Measurements from ENCODE around the gene KIAA1549.
"Not testable (repeated sequence)": the region's sequence is repeated elsewhere in the genome, so short reads cannot be mapped to it uniquely, and the experiment has no call there.

Gene KIAA1549

GRCh38 chr7:138943061-138943460 lies 38.1 kb downstream of the KIAA1549 start:
- TF ChIP-seq, protein P1, sequence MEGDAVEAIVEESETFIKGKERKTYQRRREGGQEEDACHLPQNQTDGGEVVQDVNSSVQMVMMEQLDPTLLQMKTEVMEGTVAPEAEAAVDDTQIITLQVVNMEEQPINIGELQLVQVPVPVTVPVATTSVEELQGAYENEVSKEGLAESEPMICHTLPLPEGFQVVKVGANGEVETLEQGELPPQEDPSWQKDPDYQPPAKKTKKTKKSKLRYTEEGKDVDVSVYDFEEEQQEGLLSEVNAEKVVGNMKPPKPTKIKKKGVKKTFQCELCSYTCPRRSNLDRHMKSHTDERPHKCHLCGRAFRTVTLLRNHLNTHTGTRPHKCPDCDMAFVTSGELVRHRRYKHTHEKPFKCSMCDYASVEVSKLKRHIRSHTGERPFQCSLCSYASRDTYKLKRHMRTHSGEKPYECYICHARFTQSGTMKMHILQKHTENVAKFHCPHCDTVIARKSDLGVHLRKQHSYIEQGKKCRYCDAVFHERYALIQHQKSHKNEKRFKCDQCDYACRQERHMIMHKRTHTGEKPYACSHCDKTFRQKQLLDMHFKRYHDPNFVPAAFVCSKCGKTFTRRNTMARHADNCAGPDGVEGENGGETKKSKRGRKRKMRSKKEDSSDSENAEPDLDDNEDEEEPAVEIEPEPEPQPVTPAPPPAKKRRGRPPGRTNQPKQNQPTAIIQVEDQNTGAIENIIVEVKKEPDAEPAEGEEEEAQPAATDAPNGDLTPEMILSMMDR (IDR thresholded peaks at IDR 0.05; ENCODE audit: extremely low read depth, missing control alignments): no peak
- DNase-seq (ENCODE audit: low spot score): no peak

DNA sequence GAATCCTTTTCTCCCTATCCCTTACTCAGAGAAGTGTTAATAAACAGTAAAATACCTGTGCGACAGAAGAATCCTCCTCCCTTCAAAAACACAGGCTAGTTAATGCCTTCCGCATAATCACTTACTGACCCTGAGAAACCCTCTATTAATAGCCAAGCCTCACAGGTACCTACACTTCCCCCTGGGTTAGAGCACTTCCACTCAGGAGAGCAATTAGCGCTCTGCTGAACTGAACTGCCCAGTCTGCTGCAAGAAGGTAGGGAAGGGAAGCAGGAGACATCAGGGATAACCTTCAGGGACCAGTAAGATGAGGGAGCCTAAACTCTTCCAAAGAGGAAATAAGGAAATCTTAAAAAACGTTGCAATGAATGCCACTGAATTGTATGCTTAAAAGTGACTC lies 39.6 kb downstream of the KIAA1549 start:
- TF ChIP-seq, protein P1 (IDR thresholded peaks at IDR 0.05; ENCODE audit: extremely low read depth, missing control alignments): no peak
- no peak for DNase-seq (ENCODE audit: low spot score)

DNA sequence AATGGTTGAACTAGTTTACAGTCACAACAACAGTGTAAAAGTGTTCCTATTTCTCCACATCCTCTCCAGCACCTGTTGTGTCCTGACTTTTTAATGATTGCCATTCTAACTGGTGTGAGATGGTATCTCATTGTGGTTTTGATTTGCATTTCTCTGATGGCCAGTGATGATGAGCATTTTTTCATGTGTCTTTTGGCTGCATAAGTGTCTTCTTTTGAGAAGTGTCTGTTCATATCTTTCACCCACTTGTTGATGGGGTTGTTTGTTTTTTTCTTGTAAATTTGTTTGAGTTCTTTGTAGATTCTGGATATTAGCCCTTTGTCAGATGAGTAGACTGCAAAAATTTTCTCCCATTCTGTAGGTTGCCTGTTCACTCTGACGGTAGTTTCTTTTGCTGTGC lies 40.6 kb downstream of the KIAA1549 start:
- DNase-seq (ENCODE audit: low spot score): not testable (repeated sequence)

GRCh38 chr7:138937484-138937883 lies 43.7 kb downstream of the KIAA1549 start:
- DNase-seq (ENCODE audit: low spot score): no peak
- TF ChIP-seq, protein P1 (IDR thresholded peaks at IDR 0.05; ENCODE audit: extremely low read depth, missing control alignments): no peak

- DNase-seq (ENCODE audit: low spot score): no peak
- TF ChIP-seq, protein P1 (IDR thresholded peaks at IDR 0.05; ENCODE audit: extremely low read depth, missing control alignments): no peak
Observed at GRCh38 chr7:138935465-138936011, 45.7 kb downstream of the KIAA1549 start.

DNA sequence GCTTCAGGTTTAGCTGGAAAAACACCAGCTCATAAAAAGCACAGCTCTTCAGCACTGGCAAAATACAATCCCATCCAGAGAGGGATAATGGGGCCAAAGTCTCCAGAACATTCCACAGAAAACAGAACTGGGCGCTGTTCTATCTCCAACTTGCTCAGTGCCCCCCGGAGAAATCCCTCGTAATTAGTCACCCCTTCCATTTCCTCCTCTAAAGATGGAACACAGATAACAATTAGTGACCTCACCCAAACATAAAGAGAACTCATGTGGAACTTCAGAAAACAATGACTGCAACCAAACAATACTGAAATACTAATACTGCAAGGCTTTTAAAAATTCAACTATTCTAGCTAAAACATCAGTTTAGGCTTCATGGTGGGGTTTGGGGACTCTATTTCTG lies 46.3 kb downstream of the KIAA1549 start:
- no peak for DNase-seq (ENCODE audit: low spot score)
- TF ChIP-seq, protein P1 (IDR thresholded peaks at IDR 0.05; ENCODE audit: extremely low read depth, missing control alignments): no peak

DNA sequence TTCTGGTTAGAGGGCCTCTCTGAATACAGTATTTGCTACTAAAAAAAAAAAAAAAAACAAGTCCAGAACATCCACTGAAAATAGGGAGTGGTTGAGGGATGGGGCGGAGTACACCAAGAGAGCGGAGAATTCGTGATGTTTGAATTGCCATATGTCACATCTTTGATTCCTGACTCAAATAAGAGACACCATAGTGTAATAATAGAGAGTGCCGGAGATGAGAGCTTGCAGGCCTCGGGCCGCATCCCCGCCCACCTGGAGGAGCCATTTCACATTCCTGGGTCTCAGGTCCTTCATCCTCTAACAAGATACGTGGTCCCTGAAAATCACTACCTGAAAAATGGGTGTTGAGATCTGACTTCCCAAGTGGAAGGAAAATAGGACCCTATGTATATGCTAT lies 46.8 kb downstream of the KIAA1549 start:
- DNase-seq (ENCODE audit: low spot score): no peak
- TF ChIP-seq, protein P1 (IDR thresholded peaks at IDR 0.05; ENCODE audit: extremely low read depth, missing control alignments): no peak

DNA sequence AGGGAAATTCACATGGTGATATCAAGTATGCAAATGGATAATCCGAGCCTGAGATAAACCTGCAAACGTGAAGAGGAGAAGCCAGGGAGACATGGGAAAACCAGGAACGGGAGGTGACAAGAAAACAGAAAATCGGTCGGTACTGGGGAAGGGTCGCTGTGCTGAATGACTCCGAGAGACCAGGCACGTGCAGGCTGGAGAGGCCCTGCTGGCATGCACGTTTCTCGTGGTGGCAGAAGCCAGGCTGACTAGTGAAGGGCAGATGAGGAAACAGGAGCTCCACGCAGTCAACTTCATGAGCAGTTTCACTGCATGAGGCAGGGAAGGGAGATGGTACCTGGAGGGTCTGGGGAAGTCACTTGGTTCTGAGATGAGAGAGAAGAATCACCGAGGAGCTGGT lies 48.3 kb downstream of the KIAA1549 start:
- TF ChIP-seq, protein P1 (IDR thresholded peaks at IDR 0.05; ENCODE audit: extremely low read depth, missing control alignments): no peak
- no peak for DNase-seq (ENCODE audit: low spot score)
